ENCODE data around the gene ASCC2.

GRCh38 chr22:29773233-29773632 lies 64.8 kb downstream of the ASCC2 start:
- no peak for TF ChIP-seq CTCF (IDR thresholded peaks at IDR 0.05)
- TF ChIP-seq POLR2A (IDR thresholded peaks at IDR 0.05), result no peak
- no peak for TF ChIP-seq POLR2AphosphoS5 (IDR thresholded peaks at IDR 0.05)
- TF ChIP-seq EP300 (IDR thresholded peaks at IDR 0.05), result no peak
